ENCODE results near the gene ENTREP1.

GRCh38 chr9:69377981-69378380 is 53.0 kb downstream of the ENTREP1 start:
- TF ChIP-seq CHD1 (IDR thresholded peaks at IDR 0.05; ENCODE audit: low read depth, low read length), result no peak
- no peak for TF ChIP-seq SMC3 (IDR thresholded peaks at IDR 0.05; ENCODE audit: low read depth, low read length)
- TF ChIP-seq POLR2A (IDR thresholded peaks at IDR 0.05; ENCODE audit: low read depth, low read length), result no peak
- TF ChIP-seq BHLHE40 (IDR thresholded peaks at IDR 0.05; ENCODE audit: low read depth, low read length), result no peak
- no peak for TF ChIP-seq CTCF (conservative IDR thresholded peaks at IDR 0.05; ENCODE audit: low read depth, low read length)
- no peak for TF ChIP-seq MAFK (IDR thresholded peaks at IDR 0.05; ENCODE audit: low read depth, low read length)
- no peak for TF ChIP-seq RFX5 (IDR thresholded peaks at IDR 0.05; ENCODE audit: low read depth, low read length)

Data from IMR-90 (cell line).